ENCODE data around the gene HDAC10.

DNA sequence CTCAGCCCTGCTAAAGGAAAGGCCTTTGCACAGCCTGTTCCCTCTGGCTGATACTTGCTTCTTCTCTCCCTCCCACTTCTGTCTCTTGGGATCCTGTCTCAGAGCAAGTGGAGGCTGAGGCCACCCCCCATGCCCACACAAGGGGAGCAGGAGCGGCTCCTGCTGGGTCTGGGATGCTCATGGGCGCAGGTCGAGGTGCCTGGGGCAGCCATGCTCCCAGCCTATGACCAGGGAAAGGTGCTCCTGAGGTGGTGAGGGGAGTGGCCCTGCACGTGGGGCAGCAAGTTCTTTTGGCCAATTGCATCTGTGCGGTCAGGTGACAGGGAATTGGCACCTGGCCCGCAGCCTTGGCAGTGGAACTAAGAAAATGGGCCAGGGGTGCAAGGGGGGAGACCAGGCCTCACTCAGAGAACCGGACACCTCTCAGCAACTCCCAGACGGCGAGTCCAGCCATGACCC, 17.6 kb upstream of the HDAC10 start:
- TF ChIP-seq POLR2AphosphoS5 (IDR thresholded peaks at IDR 0.05; ENCODE audit: low read depth, low read length) (no peak), TAF1 (IDR thresholded peaks at IDR 0.05; ENCODE audit: borderline replicate concordance, insufficient read depth, low read length) (no peak), SIN3A (IDR thresholded peaks at IDR 0.05; ENCODE audit: borderline replicate concordance, insufficient read depth, low read length) (no peak)
- TF ChIP-seq, protein P1, sequence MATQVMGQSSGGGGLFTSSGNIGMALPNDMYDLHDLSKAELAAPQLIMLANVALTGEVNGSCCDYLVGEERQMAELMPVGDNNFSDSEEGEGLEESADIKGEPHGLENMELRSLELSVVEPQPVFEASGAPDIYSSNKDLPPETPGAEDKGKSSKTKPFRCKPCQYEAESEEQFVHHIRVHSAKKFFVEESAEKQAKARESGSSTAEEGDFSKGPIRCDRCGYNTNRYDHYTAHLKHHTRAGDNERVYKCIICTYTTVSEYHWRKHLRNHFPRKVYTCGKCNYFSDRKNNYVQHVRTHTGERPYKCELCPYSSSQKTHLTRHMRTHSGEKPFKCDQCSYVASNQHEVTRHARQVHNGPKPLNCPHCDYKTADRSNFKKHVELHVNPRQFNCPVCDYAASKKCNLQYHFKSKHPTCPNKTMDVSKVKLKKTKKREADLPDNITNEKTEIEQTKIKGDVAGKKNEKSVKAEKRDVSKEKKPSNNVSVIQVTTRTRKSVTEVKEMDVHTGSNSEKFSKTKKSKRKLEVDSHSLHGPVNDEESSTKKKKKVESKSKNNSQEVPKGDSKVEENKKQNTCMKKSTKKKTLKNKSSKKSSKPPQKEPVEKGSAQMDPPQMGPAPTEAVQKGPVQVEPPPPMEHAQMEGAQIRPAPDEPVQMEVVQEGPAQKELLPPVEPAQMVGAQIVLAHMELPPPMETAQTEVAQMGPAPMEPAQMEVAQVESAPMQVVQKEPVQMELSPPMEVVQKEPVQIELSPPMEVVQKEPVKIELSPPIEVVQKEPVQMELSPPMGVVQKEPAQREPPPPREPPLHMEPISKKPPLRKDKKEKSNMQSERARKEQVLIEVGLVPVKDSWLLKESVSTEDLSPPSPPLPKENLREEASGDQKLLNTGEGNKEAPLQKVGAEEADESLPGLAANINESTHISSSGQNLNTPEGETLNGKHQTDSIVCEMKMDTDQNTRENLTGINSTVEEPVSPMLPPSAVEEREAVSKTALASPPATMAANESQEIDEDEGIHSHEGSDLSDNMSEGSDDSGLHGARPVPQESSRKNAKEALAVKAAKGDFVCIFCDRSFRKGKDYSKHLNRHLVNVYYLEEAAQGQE (IDR thresholded peaks at IDR 0.05; ENCODE audit: insufficient read depth in 1 of 2, low read depth in 2 of 2, low read length in 2 of 2) = no peak
